Measurements from ENCODE around the gene CBS. TPM values are rescaled to one million over a fixed set of nuclear protein-coding genes. Genes with fewer than 3 reads are reported as not detected.

The CBS gene
- total RNA-seq, 1 donor from 2014 or later: 160 TPM

GRCh38 chr21:43025636-43026180, 49.9 kb downstream of the CBS start:
- no peaks in the 10 kb centered on the region for H3K9me3 Mint-ChIP-seq (ENCODE audit: low read depth)
- no peak overlapping the region for H3K27ac Mint-ChIP-seq
- no peak for TF ChIP-seq CTCF (IDR thresholded peaks at IDR 0.05; ENCODE audit: unreplicated experiment)
- no peaks in the 10 kb centered on the region for H3K27me3 Mint-ChIP-seq
- no peaks in the 10 kb centered on the region for H3K4me1 Mint-ChIP-seq (ENCODE audit: low read depth)
- H3K4me3 Mint-ChIP-seq (ENCODE audit: low read depth): no peak overlapping the region
- no peak for DNase-seq (ENCODE audit: low spot score, unreplicated experiment)
- H3K36me3 Mint-ChIP-seq (ENCODE audit: insufficient read depth): peaks cover 14% of the 10 kb centered on the region

- Mint-ChIP-seq H3K36me3 (ENCODE audit: insufficient read depth) (peaks cover 12% of the 10 kb centered on the region), H3K27ac (no peak overlapping the region), H3K4me3 (ENCODE audit: low read depth) (no peak overlapping the region), H3K9me3 (ENCODE audit: low read depth) (no peaks in the 10 kb centered on the region), H3K27me3 (no peaks in the 10 kb centered on the region), H3K4me1 (ENCODE audit: low read depth) (no peaks in the 10 kb centered on the region)
- no peak for DNase-seq (ENCODE audit: low spot score, unreplicated experiment)
- TF ChIP-seq CTCF (IDR thresholded peaks at IDR 0.05; ENCODE audit: unreplicated experiment): no peak
These were observed 51.0 kb downstream of the CBS start for GRCh38 chr21:43024439-43025136.

- H3K4me1 Mint-ChIP-seq (ENCODE audit: low read depth): no peaks in the 10 kb centered on the region
- DNase-seq (ENCODE audit: low spot score, unreplicated experiment): no peak
- H3K4me3 Mint-ChIP-seq (ENCODE audit: low read depth): no peak overlapping the region
- H3K27ac Mint-ChIP-seq: no peak overlapping the region
- no peaks in the 10 kb centered on the region for H3K9me3 Mint-ChIP-seq (ENCODE audit: low read depth)
- no peaks in the 10 kb centered on the region for H3K27me3 Mint-ChIP-seq
- TF ChIP-seq CTCF (IDR thresholded peaks at IDR 0.05; ENCODE audit: unreplicated experiment): no peak
- H3K36me3 Mint-ChIP-seq (ENCODE audit: insufficient read depth): peaks cover 11% of the 10 kb centered on the region
These were observed 52.5 kb downstream of the CBS start for GRCh38 chr21:43023175-43023574.

GRCh38 chr21:43021756-43022600, 53.7 kb downstream of the CBS start:
- no peak for TF ChIP-seq CTCF (IDR thresholded peaks at IDR 0.05; ENCODE audit: unreplicated experiment)
- Mint-ChIP-seq H3K27ac (no peak overlapping the region), H3K4me1 (ENCODE audit: low read depth) (no peaks in the 10 kb centered on the region)

GRCh38 chr21:43021191-43021590, 54.4 kb downstream of the CBS start:
- no peak for TF ChIP-seq CTCF (IDR thresholded peaks at IDR 0.05; ENCODE audit: unreplicated experiment)
- H3K9me3 Mint-ChIP-seq (ENCODE audit: low read depth): no peaks in the 10 kb centered on the region
- no peak overlapping the region for H3K4me3 Mint-ChIP-seq (ENCODE audit: low read depth)
- peaks cover 11% of the 10 kb centered on the region for H3K36me3 Mint-ChIP-seq (ENCODE audit: insufficient read depth)
- no peak for DNase-seq (ENCODE audit: low spot score, unreplicated experiment)
- H3K27me3 Mint-ChIP-seq: no peaks in the 10 kb centered on the region
- no peak overlapping the region for H3K27ac Mint-ChIP-seq
- H3K4me1 Mint-ChIP-seq (ENCODE audit: low read depth): no peaks in the 10 kb centered on the region

More at GRCh38 chr21:43021756-43022600, 53.7 kb downstream of the CBS start:
- Mint-ChIP-seq H3K27me3 (no peaks in the 10 kb centered on the region), H3K9me3 (ENCODE audit: low read depth) (no peaks in the 10 kb centered on the region), H3K4me3 (ENCODE audit: low read depth) (no peak overlapping the region), H3K36me3 (ENCODE audit: insufficient read depth) (peaks cover 11% of the 10 kb centered on the region)
- DNase-seq (ENCODE audit: low spot score, unreplicated experiment): no peak
